LNCaP clone FGC (cell line): ENCODE data around the gene MACROH2A2.

Experiments
- DNase-seq: peaks from one replicate; pipeline ENCODE4 v3.0.0-alpha.2; 2011; ENCODE audit warnings: low read depth
- H3K4me3 ChIP-seq: 2 replicates; pipeline ENCODE4 v1.5.1; 2011; ENCODE audit warnings: mild to moderate bottlenecking, low read depth, low read length, control low read depth
- TF ChIP-seq, protein P1 (sequence below): IDR thresholded peaks from 2 replicates; pipeline ENCODE4 v1.5.1; 2012; ENCODE audit warnings: mild to moderate bottlenecking; ENCODE audit not compliant: control insufficient read depth, insufficient read depth; ENCODE audit errors: extremely low read depth

Gene MACROH2A2

DNA sequence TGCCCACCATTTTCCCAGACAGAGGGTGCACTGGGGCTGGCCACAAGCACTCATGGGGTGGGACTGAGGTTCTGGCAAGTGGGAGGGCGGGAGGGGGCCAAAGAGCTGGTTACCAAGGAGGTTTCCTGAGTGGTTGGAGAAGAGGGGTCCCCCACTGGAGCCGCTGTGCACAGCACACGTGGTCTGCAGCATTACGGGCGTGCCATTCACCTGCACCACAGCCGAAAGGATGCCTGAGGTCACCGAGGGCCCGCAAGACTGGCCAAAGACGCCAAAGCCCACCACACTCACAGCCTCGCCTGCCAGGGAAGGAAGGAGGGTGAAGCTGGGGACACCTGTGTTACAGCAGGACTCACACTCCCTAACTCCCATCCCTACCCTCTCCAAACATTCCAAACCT lies 89.9 kb downstream of the MACROH2A2 start:
- no peak overlapping the region for H3K4me3 ChIP-seq
- no peak for DNase-seq
- TF ChIP-seq, protein P1, sequence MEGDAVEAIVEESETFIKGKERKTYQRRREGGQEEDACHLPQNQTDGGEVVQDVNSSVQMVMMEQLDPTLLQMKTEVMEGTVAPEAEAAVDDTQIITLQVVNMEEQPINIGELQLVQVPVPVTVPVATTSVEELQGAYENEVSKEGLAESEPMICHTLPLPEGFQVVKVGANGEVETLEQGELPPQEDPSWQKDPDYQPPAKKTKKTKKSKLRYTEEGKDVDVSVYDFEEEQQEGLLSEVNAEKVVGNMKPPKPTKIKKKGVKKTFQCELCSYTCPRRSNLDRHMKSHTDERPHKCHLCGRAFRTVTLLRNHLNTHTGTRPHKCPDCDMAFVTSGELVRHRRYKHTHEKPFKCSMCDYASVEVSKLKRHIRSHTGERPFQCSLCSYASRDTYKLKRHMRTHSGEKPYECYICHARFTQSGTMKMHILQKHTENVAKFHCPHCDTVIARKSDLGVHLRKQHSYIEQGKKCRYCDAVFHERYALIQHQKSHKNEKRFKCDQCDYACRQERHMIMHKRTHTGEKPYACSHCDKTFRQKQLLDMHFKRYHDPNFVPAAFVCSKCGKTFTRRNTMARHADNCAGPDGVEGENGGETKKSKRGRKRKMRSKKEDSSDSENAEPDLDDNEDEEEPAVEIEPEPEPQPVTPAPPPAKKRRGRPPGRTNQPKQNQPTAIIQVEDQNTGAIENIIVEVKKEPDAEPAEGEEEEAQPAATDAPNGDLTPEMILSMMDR = no peak

DNA sequence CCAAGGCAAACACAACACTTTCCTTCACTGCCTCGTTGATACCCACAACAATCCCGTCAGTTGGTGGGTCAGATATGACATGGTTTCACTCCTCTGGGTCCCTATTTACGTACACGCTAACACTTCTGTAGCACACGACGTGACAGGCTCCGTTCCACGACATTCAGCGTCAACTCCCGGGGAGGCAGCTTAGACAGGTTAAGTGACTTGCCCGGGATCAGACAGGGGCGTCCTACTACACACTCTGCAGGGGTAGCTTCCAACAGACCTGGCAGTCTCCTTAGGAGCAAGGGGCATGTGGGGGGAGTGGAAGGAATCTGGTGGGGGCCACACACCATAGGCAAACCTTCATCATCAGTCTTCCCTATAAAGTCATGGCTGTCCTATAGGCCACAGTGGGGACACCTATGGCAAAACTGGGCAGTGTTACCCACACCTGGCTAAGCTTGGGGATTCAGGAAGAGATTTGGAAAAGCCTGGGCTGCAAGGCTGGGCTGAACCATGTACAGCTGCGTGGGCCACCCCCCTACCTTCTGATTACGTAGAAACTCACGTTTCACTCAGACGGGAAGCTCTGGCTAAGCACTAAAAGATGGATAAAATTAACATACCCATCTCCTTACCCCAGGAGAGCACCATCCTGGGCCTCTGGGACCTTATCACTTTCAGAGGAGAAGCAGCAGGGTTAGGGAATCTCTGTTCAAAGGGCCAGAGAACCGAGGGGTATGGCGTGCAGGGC lies 91.9 kb downstream of the MACROH2A2 start:
- DNase-seq = no peak
- TF ChIP-seq, protein P1 = no peak
- peak overlapping the region; percentile 71 for H3K4me3 ChIP-seq

DNA sequence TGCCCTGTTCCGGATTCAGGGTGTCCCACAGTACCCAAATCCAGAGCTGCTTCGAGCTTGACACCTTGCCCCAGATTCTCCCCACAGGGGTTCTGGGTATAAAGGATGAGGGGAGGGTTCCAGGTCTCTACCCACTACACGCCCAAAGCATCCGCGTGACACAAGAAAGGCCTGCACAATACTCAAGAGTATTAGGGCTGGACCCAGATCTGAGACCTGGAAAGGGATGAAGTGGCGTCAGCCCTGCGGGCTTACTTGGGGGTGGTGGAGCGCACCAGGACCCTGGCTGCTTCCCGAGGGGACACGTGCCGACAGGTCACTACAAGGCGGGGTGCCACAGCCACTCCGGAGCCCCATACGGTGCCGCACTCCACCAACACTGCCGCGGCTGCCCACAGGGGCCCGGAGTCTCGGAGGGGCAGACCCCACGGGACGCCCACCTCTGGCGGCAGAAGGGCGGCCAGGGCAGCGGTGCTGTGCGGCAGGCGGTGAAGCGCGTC lies 92.6 kb downstream of the MACROH2A2 start:
- TF ChIP-seq, protein P1 = no peak
- no peak for DNase-seq
- peak overlapping the region; percentile 71 for H3K4me3 ChIP-seq

DNA sequence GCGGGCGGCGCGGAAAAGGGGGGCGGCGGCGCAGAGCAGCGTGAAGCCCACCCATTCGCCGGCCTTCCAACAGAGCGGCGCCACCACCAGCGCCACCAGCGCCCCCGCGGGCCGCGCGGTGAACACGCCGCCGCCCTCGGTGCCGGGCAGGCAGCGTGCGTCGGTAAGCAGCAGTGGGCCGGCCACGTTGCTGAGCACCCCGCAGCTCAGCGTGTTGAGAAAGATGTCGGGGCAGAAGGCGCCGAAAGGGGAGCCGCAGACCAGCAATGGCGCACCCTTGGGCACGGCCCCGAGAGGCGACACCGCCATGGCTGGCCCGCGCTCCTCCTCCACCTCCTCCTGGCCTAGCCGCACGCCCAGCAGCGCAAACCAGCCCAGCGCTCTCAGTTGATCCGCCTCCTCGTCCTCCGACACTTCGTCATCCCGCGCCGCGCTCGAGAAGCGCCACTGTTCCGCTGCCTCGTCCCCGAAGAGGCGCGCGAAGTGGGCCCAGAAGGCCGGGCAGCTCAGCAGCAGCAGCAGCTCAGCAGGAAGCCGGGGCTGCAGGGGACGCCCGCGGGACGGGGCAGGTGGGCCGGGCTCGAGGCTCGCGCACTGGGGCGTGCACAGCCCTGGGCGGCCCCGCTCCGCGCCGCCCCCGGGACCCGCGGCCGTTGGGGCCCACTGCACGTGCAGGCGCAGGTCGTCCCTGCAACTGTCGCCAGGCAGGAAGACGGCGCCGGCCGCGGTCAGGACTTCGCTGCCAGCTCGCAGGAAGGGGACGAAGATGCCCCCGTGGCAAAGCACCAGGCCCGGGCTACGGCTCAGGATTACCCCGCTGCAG lies 93.2 kb downstream of the MACROH2A2 start:
- H3K4me3 ChIP-seq = peak overlapping the region; percentile 71
- TF ChIP-seq, protein P1 = peak; percentile 69
- peak; percentile 18 for DNase-seq

DNA sequence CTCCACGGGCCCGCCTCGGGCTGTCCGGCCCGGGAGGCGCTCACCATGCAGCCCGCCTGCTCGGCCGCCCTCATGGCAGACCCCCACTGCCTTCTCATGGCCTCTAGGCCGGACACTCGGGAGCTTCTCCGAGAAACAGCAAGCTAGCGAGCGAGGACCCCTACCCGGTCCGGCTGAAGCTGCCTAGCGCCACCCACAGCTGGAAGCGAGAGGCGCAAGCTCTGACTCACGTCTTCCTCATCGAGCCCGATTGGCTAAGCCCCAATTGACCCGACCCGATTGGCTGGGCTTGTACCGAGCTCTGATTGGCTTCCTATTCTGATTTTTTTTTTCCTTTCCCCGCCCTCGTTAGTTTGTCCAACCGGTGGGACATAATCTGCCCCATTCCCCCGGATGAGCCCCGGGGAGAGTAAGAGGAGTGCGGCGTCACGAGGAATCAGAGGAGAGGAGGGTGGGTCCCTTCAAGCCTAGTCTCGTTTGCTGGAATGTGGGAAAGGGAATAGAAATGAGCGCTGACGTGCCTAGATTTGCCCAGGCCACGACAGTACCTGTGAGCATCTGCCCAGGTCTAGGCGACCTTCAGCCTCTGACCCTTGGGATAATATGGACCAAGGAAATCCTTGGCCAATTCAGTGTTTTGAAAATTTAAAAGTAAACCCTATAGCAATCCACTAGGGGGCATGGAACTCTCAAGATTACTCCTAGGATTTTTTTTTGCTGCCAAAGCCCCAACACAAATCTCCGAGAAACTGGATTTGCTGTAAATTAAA lies 94.0 kb downstream of the MACROH2A2 start, which contains the start of gene TYSND1:
TSS of gene TYSND1 (minus strand) at position 212 of the 770 bp plus-strand sequence. CDS start at position 98, 114 bp downstream.
- H3K4me3 ChIP-seq = peak within 1 kb of the TSS; percentile 71
- TF ChIP-seq, protein P1 = peak; percentile 83
- peak; percentile 97 for DNase-seq

DNA sequence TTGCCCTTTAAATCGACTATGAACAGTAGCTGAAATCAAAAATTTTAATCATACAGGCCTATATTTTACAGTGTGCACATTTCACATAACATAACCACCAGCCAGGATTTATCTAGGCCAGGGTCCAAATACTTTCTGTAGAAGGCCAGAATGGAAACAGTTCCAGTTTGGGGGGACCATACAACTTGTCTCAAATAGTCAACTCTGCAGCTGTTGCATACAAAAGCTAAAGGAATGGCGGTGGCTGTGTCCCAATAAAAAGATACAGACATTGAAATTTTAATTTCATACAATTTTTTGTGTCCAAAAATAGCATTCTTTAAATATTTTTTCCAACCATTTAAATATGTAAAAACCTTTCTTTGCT lies 94.6 kb downstream of the MACROH2A2 start:
- TF ChIP-seq, protein P1 = no peak
- no peak for DNase-seq
- H3K4me3 ChIP-seq = peak overlapping the region; percentile 71
